ENCODE results near the gene LRBA. TPM values are rescaled to one million over a fixed set of nuclear protein-coding genes. Genes with fewer than 3 reads are reported as not detected.

LRBA gene
- total and polyA plus RNA-seq, 2 of the 4 experiments (the other 2 are of a cell fraction): 10.2 to 51.6 TPM

- no peak overlapping the region for H2AK5ac ChIP-seq (ENCODE audit: low read depth, low read length)
- DNase-seq (no peak), ATAC-seq (ENCODE audit: low read depth) (no peak)
- intact Hi-C loops (cut with micrococcal nuclease) (no loop called here), in situ Hi-C loops (cut with MboI; ENCODE audit: low sequenced_read_pairs) (loop anchor here (5.0 to 10.0 kb wide), 2 partner anchors 291 to 584 kb away; no protein-coding TSS in a partner anchor), dilution Hi-C loops (cut with HindIII; ENCODE audit: low sequenced_read_pairs, unreplicated experiment) (no loop called here)
- H3K18ac ChIP-seq (ENCODE audit: low read depth, low read length): no peak overlapping the region
- no peak overlapping the region for H2AFZ ChIP-seq (replicated peaks; ENCODE audit: low read length, poor library complexity)
- no peak overlapping the region for H2BK15ac ChIP-seq (ENCODE audit: low read depth, low read length)
- no CpG with 5 or more reads among the region's 1 CpG for WGBS, 2 experiments (ENCODE audit: extremely low coverage in 2 of 2, insufficient read length in 1 of 2)
- H3K4ac ChIP-seq (ENCODE audit: low read depth, low read length): no peak overlapping the region
- no peak overlapping the region for H3K14ac ChIP-seq (replicated peaks; ENCODE audit: low read depth, low read length)
- no peaks in the 10 kb centered on the region for H3K4me1 ChIP-seq (ENCODE audit: control insufficient read depth, insufficient read depth, low read length)
- no peaks in the 10 kb centered on the region for H3K36me3 ChIP-seq (ENCODE audit: control insufficient read depth, insufficient read depth, low read length)
- peaks cover 0 to 8% of the 10 kb centered on the region in 2 experiments; a peak in 1 of 4 replicates for H3K79me1 ChIP-seq (ENCODE audit: low read depth in 1 of 2, low read length in 2 of 2)
- POLR2A ChIA-PET (ENCODE audit: unreplicated experiment): no interaction called here
- CTCF ChIA-PET: no interaction called here
- H4K91ac ChIP-seq (ENCODE audit: insufficient read depth, low read depth, low read length): no peak overlapping the region
- no peak overlapping the region for H2BK20ac ChIP-seq (ENCODE audit: low read depth, low read length)
- TF ChIP-seq RFX5 (IDR thresholded peaks at IDR 0.05; ENCODE audit: low read depth, low read length): no peak
- TF ChIP-seq SMC3 (IDR thresholded peaks at IDR 0.05; ENCODE audit: low read depth, low read length): no peak
- TF ChIP-seq CHD1 (IDR thresholded peaks at IDR 0.05; ENCODE audit: low read depth, low read length): no peak
- TF ChIP-seq RCOR1 (IDR thresholded peaks at IDR 0.05; ENCODE audit: insufficient replicate concordance, low read length): no peak
- no peak for TF ChIP-seq FOS (IDR thresholded peaks at IDR 0.05; ENCODE audit: low read depth, low read length)
- TF ChIP-seq CTCF (conservative IDR thresholded peaks at IDR 0.05; ENCODE audit: low read depth, low read length): no peak
- no peak for TF ChIP-seq MAZ (IDR thresholded peaks at IDR 0.05; ENCODE audit: borderline replicate concordance, low read depth, low read length)
- no peak for TF ChIP-seq POLR2A (IDR thresholded peaks at IDR 0.05; ENCODE audit: low read depth, low read length)
- TF ChIP-seq MAFK (IDR thresholded peaks at IDR 0.05; ENCODE audit: low read depth, low read length): no peak
- no peak for TF ChIP-seq BHLHE40 (IDR thresholded peaks at IDR 0.05; ENCODE audit: low read depth, low read length)
- no peak for TF ChIP-seq NFE2L2 (IDR thresholded peaks at IDR 0.05; ENCODE audit: low read depth, low read length)
- no peak for TF ChIP-seq USF2 (IDR thresholded peaks at IDR 0.05; ENCODE audit: low read depth, low read length)
- no peak for TF ChIP-seq ELK1 (IDR thresholded peaks at IDR 0.05; ENCODE audit: borderline replicate concordance, low read depth, low read length)
- no peak for TF ChIP-seq RAD21 (IDR thresholded peaks at IDR 0.05; ENCODE audit: low read length)
- no peak for TF ChIP-seq MXI1 (IDR thresholded peaks at IDR 0.05; ENCODE audit: borderline replicate concordance, low read depth, low read length)
- TF ChIP-seq CEBPB (IDR thresholded peaks at IDR 0.05; ENCODE audit: low read depth, low read length): no peak
- no peak overlapping the region for H4K5ac ChIP-seq (ENCODE audit: low read depth, low read length)
- BruUV-seq (replicated peaks): no TSS peak
- H3K27ac ChIP-seq (ENCODE audit: insufficient read depth, low read length): no peak overlapping the region
- no peaks in the 10 kb centered on the region for H3K9me1 ChIP-seq (ENCODE audit: insufficient read depth, low read length)
- no peak overlapping the region for H3K4me2 ChIP-seq (ENCODE audit: low read depth, low read length)
- H4K20me1 ChIP-seq (ENCODE audit: insufficient read depth, low read length): no peaks in the 10 kb centered on the region
- no peak overlapping the region for H2AK9ac ChIP-seq (replicated peaks; ENCODE audit: low read depth, low read length, poor library complexity)
- no peak overlapping the region for H2BK5ac ChIP-seq (ENCODE audit: low read depth, low read length, poor library complexity, severe bottlenecking)
- H3K27me3 ChIP-seq (ENCODE audit: control insufficient read depth, insufficient read depth, low read length): no peaks in the 10 kb centered on the region
- no peak overlapping the region for H2BK120ac ChIP-seq (ENCODE audit: low read depth, low read length)
- no peak overlapping the region for H3K23ac ChIP-seq (ENCODE audit: low read depth, low read length)
- no peak overlapping the region for H3K4me3 ChIP-seq (ENCODE audit: insufficient read depth, low read depth, low read length)
- H3K9ac ChIP-seq (ENCODE audit: low read depth, low read length): no peak overlapping the region
- no peak overlapping the region for H4K8ac ChIP-seq (ENCODE audit: low read depth in 2 of 2, low read length in 2 of 2)
- H3K56ac ChIP-seq (ENCODE audit: extremely low read depth, insufficient read depth, low read length): no peak overlapping the region
- H3K9me3 ChIP-seq (ENCODE audit: control insufficient read depth, insufficient read depth, low read length): no peaks in the 10 kb centered on the region
Observed at GRCh38 chr4:150588316-150588715, 426.8 kb downstream of the LRBA start.
